HG03432 (cell line): ENCODE results near the gene CLDN1.
"Not testable (repeated sequence)": the region's sequence is repeated elsewhere in the genome, so short reads cannot be mapped to it uniquely, and the experiment has no call there.

Experiments
- ATAC-seq: cut with Tn5 transposase; IDR thresholded peaks from one replicate; pipeline ENCODE4 v1.9.1; 2021; ENCODE audit warnings: mild to moderate bottlenecking, moderate library complexity; ENCODE audit not compliant: unreplicated experiment

Gene CLDN1

GRCh38 chr3:190301591-190301990 is 20.7 kb downstream of the CLDN1 start:
- ATAC-seq = peak; percentile 56

- no peak for ATAC-seq
Observed at GRCh38 chr3:190299969-190300368, 22.3 kb downstream of the CLDN1 start.

DNA sequence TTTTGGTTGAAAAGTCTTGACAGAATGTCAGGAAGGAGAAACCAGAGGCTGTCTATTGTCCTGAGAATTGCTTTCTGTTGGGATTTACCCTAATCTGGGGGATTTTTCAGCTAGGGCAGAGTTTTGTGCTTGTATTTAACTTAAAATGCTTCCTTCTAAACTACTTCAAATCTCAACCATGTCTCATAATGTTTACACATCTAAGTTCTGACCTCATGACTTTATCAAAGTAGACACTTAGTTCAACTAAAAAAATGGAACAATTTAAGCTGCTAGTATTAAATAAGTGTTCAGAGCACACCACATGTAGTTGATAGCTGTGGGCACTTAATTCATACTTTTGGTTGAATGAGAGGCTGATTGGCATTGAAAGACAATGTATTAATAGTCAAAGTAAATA is 28.2 kb downstream of the CLDN1 start:
- ATAC-seq = no peak

- no peak for ATAC-seq
Observed at GRCh38 chr3:190293621-190294020, 28.6 kb downstream of the CLDN1 start.

DNA sequence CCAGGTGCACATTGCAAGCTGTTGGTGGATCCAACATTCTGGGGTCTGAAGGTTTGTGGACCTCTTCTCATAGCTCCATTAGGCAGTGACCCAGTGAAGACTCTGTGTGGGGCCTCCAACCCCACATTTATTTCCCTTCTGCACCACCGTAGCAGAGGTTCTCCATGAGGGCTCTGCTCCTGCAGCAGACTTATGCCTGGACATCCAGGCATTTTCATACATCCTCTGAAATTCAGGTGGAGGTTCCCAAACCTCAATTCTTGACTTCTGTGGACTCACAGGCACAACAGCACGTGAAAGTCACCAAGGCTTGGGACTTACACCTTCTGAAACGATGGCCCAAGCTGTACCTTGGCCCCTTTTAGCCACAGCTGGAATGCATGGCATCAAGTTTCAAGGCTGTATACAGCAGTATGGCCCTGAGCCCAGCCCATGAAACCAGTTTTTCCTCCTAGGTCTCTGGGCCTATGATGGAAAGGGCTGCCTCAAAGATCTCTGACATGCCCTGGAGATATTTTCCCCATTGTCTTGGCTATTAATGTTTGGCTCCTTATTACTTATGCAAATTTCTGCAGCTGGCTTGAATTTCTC is 30.2 kb downstream of the CLDN1 start:
- no peak for ATAC-seq

GRCh38 chr3:190289989-190290388 is 32.3 kb downstream of the CLDN1 start:
- ATAC-seq = no peak

GRCh38 chr3:190288836-190289235 is 33.4 kb downstream of the CLDN1 start:
- ATAC-seq = no peak

- no peak for ATAC-seq
Observed at GRCh38 chr3:190286014-190286413, 36.2 kb downstream of the CLDN1 start.

GRCh38 chr3:190281308-190282051 is 40.8 kb downstream of the CLDN1 start:
- ATAC-seq = no peak

DNA sequence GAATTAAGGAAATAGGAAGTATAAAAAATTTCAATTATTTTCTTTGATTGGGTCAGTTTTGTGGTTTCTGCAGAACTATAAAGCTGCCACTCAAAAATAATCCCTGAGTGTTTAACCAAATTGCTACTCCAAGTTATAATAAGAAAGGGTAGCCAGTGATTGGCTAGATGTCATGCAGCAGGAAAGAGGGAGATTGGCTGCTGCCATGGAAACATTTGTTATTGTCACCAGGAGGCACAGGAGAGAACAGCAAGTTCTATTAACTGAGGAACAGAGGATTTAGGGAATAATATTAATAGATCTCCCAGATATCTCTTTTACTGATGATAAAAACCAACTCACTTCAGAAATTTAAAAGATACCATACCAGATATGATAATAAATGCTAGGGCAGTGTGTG is 42.6 kb downstream of the CLDN1 start:
- no peak for ATAC-seq

- no peak for ATAC-seq
Observed at GRCh38 chr3:190272747-190273146, 49.5 kb downstream of the CLDN1 start.

GRCh38 chr3:190269101-190269500 is 53.1 kb downstream of the CLDN1 start:
- no peak for ATAC-seq

DNA sequence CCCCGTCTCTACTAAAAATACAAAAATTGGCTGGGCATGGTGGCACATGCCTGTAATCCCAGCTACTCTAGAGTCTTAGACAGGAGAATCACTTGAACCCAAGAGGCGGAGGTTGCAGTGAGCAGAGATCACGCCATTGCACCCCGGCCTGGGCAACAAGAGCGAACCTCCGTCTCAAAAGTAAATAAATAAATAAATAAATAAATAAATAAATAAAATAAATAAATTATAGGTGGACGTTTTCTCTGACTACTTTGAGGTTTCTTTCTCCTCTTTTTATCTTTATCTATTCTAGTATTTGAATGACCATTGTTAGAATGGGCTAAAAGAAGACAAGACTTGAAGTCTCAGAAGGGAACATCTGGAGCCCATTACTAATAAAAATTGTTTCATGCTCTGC is 54.8 kb downstream of the CLDN1 start:
- not testable (repeated sequence) for ATAC-seq

DNA sequence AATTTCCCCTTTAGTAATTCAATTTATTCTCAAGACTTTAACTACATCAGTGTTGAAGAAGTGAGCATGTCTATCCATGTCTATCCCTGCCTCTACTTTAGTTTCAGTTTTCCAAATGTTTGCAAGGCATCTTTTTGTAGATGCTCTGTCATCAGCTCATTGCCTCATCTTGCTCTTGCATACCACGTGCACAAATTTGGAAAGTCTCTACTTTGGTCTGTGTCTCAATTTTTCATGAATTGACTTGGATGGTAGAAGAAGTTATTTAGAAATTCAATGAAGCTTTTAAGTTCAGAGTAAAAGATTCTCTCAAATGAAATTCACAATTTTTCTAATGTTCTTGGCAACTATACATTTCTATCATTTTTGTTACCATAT is 55.3 kb downstream of the CLDN1 start:
- no peak for ATAC-seq

GRCh38 chr3:190266265-190266912 is 55.9 kb downstream of the CLDN1 start:
- no peak for ATAC-seq

DNA sequence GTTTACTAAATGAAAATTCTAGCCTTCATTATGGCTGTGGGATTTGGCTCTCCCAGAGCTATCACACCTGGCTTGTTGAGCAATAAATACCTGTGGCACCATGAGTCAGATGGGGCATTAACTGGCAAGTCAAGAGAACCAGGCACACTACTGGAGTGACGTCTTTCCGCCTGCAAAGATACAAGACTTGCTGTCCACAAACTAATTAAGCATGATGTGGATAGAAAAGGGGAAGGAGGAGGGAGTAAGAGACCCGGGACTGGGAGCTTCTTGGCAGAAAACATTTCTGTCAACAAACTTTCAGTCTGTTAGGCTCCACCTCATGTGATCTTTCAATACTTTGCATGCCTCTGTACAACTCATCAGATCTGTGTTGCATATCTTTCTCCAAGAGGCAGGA is 56.5 kb downstream of the CLDN1 start:
- no peak for ATAC-seq

DNA sequence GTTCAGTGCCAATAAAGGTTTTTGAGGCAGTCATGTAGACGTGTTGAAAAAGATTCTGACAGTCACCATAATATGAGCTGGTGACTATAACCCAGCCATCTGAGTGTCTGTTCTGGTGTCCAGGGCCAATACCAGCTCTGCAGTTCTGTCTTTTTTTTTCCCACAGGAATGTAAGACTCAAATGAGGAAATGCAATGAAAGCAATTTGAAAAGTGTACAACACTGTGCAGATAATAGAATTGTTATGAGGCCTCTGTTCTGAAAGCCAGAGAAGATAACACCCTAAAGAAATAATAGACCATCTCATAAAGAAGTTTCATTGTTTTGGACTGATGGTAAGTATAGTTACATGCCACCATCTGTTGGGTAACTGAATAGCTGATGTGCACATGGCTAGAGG is 57.1 kb downstream of the CLDN1 start:
- no peak for ATAC-seq

DNA sequence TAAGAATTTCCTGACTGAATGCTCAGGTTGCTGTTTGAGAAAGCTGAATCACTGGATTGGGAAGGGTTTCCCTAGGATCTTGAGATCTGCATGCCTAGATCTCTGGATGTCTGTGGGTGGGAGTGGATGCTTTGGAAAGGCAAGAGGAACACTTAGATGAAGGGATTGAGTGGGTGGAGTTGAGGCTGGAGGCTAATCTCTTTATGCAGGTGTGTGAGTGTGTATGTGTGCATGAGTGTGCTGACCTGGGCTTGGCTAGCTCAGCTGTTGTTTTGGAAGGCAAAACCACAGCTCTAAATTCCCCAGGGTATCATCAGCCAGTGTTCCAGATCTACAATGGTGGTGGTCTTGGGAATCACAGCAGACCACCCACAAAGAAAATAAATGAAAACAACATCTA is 60.5 kb downstream of the CLDN1 start:
- ATAC-seq = no peak

GRCh38 chr3:190261015-190261414 is 61.2 kb downstream of the CLDN1 start:
- no peak for ATAC-seq

DNA sequence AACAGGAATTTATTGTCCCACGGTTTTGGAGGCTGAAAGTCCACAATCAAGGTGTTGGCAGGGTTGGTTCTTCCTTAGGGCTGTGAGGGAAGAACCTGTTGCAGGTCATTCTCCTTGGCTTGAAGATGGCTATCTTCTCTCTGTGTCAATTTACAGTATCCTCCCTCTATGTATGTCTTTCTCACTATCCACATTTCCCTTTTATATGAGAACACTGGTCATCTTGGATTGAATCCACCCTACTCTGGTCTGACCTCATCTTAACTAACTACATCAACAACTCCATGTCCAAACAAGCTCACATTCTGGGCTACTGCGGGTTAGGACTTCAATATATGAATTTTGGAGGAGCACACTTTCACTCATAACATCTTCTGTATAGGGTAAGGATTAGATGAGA is 61.9 kb downstream of the CLDN1 start:
- ATAC-seq = no peak

- no peak for ATAC-seq
Observed at GRCh38 chr3:190258634-190259033, 63.6 kb downstream of the CLDN1 start.
